ENCODE measurements around the gene LRRC73. TPM values are rescaled to one million over a fixed set of nuclear protein-coding genes. Genes with fewer than 3 reads are reported as not detected.

The LRRC73 gene
- total RNA-seq, 4 donors from 2014 or later: 0.33 to 0.57 TPM; not detected in 2

- TF ChIP-seq CTCF (IDR thresholded peaks at IDR 0.05; ENCODE audit: low read depth): no peak
Observed at GRCh38 chr6:43516697-43517504, 6.8 kb upstream of the LRRC73 start, which contains the start of the genes POLR1C and YIPF3. Gene POLR1C (plus strand): TSS chr6:43517089. CDS start chr6:43517110, 21 bp downstream. Gene YIPF3 (minus strand): TSS chr6:43516926. CDS start chr6:43516807, 119 bp downstream.

- no peak for TF ChIP-seq CTCF (IDR thresholded peaks at IDR 0.05; ENCODE audit: low read depth)
Observed at GRCh38 chr6:43516367-43516696, 6.2 kb upstream of the LRRC73 start.

GRCh38 chr6:43515808-43516207 lies 5.7 kb upstream of the LRRC73 start:
- no peak for TF ChIP-seq CTCF (IDR thresholded peaks at IDR 0.05; ENCODE audit: low read depth)

GRCh38 chr6:43511824-43512415 lies 1.8 kb upstream of the LRRC73 start:
- no peak for TF ChIP-seq CTCF (IDR thresholded peaks at IDR 0.05; ENCODE audit: low read depth)

GRCh38 chr6:43510827-43511163 lies 649 bp upstream of the LRRC73 start:
- TF ChIP-seq CTCF (IDR thresholded peaks at IDR 0.05; ENCODE audit: low read depth): no peak

- no peak for TF ChIP-seq CTCF (IDR thresholded peaks at IDR 0.05; ENCODE audit: low read depth)
Observed at GRCh38 chr6:43509142-43509983, 783 bp downstream of the LRRC73 start.

All from subcutaneous adipose tissue (tissue), 4 donors.